NOMO-1 treated with DMSO at 0.1 percent for 48 hours (cell line): ENCODE measurements around the gene SPOCK2.

Experiments
- DNase-seq: peaks from one replicate; lab custom pipeline; 2025; ENCODE audit not compliant: unreplicated experiment; lab: John Stamatoyannopoulos, UW

The SPOCK2 gene

DNA sequence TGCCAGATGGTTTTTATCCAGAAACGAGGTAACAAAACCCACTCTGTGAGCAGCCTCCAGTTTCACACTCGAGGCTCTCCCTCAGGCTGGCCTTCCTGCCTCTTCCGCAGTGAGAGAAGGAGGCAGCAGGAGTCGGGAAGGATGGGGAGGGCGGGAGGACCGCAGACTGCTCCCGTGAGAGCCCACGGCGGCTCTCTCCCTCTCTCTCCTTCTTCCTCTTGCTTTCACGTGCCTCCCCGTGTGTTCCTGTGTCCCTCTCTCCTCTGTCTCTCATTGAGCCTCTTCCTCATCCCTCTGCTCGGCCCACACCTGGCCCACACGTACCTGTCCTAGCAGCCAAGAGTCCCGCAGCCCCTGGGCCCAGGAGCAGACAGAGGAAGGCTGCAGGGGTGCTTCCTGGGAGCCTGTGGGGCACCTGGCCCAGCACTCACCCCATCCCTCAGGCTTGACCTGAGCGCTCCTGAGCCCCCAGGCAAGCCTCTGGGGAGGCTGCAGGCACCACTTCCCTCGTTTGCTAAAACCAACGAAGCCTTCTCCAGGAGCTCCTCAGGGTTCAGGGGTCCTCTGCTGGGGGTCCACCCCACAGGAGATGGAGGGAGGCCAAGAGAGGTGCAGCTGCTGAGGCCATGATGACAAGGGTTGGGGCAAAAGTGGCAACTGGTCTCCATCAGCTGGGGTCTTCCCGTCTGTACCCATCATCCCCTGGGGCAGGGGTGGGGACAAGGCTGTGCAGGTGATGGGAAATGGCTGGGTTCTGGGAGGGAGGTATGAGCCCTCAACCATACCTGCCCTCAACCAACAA, 13.6 kb downstream of the SPOCK2 start:
- no peak for DNase-seq

DNA sequence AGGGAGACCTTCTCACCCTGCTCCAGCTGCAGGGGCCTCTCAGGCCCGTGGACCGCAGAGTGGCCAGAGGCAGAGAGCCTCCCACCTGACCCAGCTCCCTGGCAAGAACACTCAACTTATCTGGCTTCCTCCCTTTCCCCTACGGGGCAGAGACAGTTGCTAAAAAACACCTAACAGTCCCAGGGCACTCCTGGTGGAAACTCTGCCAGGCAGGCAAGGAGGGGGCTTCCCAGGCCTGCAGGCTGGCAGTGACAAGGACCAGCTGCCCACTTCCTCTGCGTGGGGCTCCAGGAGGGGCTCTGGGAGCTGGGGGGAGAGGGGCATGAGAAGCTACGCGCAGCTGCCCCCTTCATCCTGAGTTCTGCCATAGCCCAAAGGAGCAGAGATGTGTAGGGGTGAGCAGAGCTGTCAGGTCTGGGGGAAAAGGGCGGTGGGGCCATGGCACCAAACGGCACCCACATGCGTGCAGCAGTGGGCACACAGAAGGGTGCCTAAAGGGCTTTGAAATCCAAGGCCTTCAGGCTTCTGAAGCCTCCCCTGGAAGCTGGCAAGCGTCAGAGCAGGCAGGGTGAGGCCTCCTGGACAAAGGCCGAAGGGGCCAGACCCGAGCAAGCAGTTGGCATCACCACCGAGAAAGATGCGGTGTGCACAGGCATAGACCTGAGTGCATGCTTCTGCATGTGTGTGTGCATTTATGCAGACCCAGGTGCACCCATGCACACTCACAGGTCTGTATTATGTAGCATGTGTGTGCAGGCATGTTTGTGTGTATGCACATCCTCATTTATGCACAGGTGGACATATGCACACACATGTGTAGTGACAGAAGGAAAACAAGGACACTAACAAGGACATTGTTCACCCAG, 14.4 kb downstream of the SPOCK2 start:
- no peak for DNase-seq

DNA sequence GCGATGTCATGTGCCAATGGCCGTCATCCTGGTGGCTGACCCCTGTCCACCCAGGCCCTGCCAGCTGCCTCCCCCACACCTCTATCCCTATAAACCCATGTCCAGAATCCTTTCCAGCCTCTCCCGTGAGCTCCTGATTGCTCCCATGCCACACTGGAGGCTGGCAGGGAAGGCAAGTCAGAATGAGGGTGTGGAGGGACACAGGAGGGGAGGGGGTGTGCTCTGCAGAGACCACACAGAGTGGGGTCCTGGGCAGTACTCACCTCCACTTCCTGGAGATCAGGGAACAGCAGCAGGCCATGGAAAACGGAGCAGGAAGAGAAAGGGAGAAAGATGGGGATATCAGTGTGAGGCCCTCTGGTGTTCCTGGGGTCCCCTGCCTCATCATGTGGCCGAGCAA, 15.7 kb downstream of the SPOCK2 start:
- no peak for DNase-seq

DNA sequence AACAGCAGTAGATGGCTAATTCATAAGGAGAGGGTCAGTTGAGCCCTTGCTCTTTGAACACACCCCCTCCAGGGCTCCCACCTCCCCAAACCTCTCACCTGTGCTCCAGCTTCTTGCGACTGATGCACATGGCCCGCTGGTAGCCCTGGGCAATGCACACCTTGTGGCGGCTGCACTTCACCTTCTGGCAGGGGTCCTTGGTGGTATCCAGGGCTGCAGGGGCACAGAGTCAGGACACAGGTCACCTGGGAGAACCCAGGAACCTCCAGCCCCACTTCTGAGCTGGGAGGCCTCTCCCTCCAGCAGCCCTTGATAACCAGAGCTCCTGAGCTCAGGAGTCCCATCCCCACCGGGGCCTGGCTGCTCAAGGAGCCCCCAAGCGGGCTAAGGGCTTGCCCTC, 16.3 kb downstream of the SPOCK2 start:
- DNase-seq, result no peak

DNA sequence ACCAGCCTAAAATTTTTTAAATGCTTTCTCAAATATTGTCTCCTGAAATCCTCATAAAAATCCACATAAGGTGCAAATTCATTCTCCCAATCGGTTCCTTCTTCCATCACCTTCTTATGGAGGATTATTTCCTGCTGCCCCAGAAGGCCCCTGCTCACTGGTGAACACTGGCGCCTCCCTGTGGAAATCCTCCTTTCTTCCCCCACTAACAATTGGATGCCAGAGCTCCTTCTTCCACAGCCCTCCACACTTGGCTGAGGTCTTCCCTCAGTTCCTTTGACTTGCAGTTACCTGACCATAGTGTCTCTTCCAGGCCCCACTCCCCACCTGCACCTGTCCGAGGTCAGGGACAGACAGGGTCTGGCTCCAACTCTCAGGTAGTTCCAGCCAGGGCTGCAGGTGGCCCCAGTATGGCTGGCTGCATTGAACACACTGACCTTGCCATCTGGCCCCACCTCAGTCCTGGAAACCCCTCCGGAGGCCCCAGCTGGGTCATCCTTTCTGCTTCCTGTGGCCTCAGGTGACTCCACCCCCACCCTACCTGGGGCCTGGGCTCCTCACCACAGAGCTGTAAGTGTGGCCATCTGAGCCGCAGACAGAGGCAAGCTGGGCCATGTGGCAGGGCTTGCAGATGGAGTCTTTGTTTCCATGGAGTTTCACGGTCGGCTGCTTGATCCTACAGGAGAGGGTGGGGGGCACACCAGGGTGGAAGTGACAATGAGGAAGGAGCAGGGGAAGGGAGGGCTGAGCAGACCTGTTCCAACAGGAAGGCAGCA, 18.4 kb downstream of the SPOCK2 start:
- DNase-seq, result peak; percentile 11

DNA sequence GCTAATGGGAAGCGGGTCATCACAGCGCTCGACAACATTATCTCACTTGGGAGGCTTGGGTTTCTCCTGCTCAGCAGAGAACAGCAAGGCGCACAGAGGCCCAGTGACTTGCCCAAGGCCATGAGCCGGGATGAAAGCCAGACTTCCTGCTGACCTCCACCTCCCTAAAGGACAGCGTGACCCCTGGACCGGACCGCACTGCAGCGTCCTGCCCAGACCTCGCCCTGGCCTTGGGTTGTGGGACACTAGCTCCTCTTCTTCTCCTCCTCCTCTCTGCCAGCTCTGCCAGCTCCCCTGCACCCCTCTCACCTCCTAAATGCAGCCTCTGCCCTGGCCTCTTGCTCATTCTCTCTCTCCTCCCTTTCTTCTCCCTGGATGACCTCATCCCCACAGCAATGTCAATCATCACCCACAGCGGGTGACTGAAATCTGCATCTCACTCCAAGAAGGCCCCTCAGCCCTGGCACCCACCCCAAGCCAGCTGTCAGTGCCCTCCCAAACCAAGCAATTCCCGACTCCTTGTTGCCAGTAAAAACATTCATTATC, 19.4 kb downstream of the SPOCK2 start:
- no peak for DNase-seq

DNA sequence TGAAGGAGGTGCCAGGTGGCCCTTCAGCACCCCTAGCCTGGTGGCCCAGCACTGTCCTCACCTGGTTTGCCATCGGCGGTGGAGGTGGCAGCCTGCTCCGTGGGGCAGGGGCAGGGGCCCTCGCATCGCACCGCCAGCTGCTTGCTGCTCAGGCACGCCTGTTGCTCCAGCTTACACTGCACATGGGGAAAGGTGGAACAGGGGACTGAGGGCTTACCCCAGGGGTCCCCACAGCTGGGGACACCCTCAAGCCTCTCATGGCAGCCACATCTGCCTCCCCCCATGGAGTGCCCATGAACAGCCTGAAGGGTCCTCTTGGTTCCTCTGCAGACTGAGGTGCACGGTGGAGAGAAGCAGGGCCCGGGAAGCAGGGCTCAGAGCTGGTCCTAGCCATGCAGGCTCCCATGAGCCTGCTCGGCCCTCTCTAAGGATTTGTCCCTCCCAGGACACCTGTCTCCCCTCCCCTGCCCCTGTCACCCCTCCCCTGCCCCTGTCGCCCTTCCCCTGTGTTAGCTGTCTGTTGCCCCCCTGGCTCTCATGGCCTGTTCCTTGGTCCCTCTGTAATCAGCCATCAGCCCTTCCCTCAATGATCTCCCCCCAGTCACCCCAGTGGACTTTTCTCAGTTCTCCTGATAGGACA, 20.1 kb downstream of the SPOCK2 start:
- no peak for DNase-seq

DNA sequence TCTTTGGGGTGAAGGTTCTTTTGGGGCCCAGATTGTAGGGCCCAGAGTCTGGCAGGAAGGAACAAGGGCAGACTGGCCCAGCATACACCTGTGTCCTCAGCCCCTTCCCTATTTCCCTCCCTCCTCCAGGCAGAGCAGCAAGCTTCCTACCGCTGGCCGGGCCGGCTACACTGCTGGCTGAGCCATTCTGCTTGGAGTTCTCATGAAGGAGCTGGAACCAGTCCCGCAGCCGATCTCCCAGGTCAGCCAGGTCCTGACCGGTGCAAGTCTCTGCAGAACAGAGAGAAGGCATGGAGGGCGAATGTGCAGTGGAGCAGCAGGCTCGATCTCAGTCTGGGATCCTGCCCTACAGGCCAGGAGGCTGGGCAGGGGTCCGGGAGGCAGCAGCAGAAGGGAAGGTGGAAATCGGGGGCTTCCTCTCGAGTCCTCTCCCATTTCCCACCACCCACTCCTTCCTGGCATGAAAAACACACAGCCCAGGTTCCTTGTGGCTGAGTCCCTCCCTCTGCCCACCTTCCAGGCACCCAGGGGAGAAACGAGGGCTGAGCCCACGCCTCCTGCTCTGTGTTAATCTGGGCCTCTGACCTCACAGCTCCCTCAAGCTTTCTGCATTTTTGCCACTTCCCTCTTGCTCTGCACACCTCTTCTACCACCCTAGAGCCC, 20.8 kb downstream of the SPOCK2 start:
- DNase-seq, result no peak

DNA sequence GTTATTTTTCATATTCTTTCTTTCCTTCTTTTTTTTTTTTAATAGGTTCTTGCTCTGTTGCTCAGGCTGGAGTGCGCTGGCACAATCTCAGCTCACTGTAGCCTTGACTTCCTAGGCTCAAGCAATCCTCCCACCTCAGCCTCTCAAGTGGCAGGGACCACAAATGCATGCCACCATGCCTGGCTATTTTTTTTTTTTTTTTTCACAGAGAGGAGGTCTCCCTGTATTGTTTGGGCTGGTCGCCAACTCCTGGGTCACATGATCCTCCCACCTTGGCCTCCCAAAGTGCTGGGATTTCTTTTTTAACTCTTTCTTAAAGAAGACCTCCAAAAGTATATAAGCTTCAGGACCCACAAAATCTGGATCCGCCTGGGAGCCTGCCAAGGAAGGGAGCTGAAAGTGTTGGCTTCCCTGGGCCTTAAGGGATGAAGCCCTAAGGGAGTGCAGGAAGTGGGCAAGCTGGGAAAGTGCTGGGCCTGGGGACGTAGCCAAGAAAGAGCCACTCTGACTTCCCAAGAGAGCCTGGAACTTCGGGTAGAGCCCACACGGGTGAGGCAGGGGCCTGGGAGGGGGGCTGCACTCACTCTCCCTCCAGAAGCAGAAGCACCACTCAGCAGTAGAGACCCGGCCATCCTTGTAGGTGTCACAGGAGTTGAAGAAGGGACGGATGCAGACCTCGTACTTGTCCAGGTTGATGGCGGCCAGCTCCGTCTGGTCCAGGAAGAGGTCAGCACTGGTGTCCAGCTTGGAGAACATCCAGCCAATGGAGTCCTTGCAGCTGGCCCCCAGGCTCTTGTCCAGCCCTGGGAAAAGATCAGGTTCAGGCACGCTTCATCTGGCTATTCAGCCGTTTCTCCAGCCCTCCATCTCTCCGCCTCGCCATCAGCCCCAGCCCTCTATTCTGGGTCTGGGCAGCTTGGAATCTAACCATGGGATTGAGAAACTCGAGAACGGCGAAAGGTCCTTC, 21.8 kb downstream of the SPOCK2 start:
- DNase-seq, result no peak

DNA sequence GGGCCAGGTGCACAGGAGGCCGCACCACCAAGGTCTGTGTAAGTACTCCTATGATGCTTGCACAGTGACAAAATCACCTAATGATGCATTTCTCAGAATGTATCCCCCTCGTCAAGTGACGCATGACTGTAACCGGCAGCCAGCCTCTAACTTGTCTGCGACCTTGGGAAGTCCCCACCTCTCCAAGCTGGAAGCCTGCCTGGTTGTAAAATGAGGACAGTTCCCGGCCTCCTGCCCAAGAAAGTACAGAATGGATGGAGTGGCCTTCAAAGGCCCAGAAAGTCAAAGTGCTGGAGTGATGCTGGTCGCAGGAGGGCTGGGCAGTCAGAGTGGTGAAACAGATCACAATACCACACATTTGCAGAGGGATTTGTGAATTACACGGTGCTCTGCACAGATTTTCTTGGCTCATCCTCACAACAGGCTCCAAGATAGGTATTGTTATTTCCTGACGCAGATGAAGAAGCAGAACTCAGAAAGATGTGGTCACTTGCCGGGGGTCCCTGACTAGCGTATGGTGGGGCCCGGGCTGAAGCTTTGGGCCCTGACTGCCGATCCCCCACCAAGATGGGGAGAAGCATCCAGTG, 22.8 kb downstream of the SPOCK2 start:
- DNase-seq, result no peak

DNA sequence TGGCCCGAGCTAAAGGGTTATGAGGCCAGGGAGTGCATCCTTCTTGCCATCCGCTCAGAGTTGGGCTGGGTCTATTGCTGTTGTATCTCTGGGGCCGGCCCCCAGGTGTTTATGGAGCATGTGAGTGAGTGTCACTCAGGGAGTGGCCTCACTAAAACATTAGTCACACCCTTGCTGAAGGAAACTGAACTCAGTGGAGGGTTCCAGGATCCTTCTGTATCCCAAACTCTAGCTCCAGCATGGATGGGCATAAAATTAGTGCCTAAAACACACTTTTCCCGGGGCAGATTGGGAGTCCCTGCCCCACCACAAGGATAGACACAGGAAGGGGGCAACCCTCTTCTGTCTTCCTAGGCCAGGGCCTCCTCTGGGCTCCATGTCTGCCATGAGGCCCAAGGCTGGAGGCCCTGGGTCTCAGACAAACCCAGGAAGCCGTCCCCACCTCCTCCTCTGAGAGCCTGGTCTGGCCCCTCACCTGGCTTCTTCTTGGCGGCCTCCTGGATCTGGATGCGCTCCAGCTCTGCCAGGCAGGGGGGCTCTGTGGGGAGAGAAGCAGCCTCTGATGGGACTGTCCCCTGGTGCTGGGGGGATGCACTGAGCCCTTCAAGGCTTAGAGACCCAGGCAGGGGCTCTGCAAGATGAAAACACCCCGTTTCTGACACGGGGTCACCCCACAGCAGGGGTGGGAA, 24.5 kb downstream of the SPOCK2 start:
- DNase-seq, result no peak

DNA sequence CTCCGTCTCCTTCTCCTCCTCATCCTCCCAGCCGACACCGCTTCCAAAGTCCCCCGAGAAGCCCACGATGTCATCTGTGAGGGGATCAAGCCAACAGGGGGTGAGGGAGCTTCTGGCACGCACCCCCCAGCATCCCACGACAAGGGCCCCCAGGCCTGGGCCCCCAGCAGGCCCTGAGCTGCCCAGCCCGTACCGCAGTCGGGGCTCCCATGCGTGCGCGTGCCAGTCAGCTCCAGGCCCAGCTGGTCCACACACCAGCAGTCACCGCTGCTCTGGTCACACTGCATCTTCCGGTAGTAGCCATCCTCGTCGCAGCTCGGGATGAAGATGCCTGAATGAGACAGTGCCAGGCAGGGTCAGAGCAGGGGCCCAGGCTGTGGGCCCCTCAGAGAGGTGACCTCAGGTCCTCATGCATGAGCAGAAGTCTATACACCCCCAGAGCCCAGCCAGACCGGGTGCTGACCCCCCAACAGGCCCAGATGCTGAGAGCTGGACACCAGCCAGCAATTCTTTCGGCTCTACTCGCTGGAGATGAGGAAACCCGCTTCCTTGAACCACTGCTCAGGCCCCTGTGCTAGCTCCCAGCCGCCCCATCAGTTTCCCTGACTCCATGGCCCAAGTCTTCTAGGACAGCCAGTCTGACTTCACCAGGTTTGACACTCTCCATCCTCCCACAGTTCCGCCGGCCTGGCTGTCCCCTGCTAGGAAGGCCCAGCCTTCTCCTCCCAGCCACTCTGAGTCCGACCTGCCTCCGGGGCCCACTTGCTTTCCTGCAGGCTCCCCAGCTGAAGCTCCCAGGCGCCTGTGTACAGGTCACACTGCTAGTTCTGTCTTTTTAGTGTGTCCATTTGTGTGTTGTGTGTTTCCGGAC, 25.3 kb downstream of the SPOCK2 start:
- DNase-seq, result no peak

DNA sequence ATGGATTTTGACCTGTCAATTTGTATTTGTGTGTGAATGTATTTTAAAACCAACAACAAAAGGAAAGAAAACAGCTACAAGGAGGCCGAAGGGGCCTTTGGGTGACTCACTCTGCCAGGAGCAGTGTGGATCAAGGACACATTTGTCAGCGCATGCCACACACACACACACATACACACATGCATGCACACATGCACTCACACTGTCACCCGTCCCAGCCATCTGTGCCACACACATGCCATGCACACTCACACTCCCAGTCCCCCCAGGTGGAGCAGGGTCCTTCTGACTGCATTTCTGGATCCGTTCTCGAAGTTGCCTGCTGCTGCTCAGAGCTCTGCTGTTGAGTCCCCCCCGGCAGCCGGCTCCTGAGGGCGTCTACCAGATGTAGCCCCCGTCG, 26.0 kb downstream of the SPOCK2 start:
- no peak for DNase-seq

DNA sequence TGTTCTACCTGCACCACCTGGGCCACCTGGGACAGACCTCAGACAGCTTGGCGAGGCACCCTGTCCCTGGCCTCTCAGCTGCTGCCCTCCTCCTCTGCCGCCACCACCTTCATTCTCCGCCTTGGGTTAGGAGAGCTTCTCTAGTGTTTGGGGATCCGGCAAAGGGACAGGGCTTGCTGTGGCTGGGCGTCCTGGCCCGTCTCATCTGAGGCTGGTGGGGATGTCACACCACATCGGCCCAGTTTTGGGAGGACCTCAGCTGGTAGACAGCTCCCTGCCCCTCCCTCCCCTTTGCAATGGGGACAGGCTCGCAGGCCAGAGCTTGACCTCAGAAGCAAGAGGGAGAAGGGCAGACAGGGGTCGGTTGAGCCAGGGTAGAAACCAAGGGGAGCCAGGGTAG, 26.4 kb downstream of the SPOCK2 start:
- no peak for DNase-seq

DNA sequence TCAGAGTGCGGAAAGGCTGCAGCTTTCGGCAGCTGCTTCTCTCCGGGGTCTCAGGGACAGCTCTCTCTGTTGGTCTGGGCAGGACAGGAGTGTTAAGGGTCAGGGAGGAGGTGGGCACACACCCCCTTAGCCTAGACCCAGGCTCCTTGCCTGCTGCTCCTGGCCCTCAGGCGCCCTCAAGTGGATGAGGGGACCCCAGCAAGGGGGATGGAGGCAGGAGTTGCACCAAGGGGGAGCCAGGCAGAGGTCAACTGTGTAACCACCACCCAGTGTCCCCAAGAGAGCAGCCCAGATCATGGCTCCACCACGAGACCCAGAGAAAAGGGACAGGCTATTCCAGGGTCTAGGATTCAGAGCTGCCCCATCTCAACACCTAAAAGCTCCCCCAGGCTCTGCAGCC, 26.9 kb downstream of the SPOCK2 start:
- DNase-seq, result no peak

DNA sequence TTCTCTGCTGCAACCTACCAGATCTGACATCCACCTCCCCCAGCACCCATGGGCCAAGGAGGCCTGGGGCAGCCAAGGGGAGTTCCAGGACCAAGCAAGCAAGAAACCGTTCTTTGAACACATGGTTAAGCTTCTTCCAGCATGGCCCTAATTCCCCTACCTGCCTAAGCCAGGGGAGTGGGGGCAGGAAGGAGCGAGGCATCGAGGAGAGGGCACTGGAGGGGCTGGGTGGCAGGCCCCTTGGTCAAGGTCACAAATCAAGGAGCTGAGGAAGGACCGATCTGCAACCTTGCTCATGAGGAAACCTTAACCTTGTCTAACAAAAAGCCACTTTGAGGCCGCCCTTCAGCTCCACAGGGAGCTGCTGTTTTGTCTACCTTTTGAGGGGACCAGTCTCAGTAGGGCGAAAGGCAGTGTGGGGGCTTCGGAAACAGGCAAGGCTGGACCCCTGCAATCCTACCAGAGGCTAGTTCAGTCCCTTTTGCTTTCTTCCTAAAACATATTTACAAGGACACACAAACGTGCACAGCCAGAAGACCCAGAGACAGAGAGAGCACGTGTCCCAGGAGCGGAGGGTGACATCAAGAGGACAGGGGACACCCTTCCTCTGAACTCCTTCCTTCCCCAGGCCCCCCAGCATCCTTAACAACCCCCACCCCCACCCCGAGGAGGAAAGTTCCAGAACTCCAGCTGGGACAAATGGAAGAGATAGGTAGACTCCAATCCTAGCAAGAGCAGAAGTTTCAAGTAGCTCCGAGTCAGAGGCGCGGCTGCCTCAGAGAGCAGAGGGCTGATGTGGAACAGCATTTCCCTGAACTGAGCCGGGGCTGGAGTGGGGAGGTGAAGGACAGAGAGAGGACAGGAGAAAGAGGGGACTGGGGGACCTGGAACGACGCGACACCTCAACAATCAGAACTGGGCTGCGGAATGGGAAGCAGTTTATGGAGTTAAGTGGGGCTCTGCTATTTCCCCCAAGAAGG, 28.2 kb downstream of the SPOCK2 start:
- no peak for DNase-seq
